ENCODE data around the gene ZNF573.

ZNF573 gene

DNA sequence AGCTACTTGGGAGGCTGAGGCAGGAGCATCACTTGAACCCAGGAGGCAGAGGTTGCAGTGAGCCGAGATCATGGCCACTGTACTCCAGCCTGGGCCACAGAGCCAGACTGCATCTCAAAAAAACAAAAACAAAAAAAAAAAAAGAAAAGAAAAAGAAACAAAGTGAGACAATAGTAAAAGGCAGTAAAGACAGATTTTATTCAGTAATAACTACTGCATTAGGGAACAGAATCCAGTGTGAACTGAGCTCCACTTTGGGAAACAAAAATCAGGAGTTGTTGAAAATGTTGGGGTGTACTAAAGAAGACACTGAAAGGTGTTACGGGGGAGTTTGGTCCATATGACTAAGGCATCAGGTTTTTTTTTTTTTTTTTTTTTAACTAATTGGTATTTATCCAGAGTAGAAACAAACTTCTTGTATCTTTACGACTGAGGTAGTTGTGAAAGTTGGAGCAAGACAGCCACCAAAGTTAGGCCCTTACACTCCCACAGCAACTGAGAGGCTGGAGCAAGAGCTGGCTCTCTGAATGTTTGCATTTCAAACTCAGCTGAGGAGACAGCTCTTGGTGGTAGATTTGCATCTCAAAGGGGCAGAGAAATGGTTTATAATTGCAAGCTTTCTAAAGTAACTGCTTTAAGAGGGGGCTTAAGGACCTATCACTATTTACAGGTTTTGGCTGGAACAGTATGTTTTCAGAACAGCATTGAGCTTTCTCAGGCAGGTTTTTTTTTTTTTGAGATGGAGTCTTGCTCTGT lies 84.1 kb downstream of the ZNF573 start:
- no peak for DNase-seq

- DNase-seq, result no peak
Observed at GRCh38 chr19:37692956-37693620, 86.3 kb downstream of the ZNF573 start.

DNA sequence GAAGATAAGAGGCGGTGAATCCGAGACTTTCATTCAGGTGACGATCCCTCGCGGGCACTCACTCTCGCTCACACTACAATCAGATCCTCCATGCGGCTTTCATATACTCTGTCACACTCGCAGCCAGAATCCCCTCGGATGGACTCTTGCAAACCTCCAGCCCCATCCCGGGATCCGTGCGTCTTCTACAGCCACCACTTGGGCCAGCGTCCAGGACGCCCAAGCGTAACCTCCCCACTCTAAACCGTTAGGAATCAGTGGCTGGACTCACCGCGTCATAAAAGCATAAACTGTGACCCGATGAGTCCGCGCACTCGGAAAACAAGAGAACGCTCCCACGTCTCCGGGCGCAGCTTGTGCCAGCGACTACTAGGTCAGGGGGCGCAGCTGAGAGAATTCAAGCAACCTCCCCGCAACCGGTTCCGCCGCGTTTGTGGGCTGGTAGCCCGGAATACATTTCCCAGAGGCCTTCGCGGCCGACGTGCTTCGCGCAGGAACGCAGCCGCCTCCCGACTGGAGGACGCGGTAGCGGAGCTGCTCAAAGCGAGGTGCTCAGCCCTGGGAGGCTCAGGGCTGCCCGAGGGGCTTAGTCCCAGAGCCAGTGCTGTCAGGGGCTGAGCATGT lies 87.4 kb downstream of the ZNF573 start:
- DNase-seq, result no peak

Data from NCI-H526 (cell line).